H1 (cell line): ENCODE data around the gene DMBX1. TPM values are rescaled to one million over a fixed set of nuclear protein-coding genes. Genes with fewer than 3 reads are reported as not detected.
A peak's percentile ranks its signal among the peaks of the same experiment; 100 is the strongest.

ENCODE experiments used
- CTCF ChIA-PET: fragments of 300-600 bp; sonication (Branson Sonifier 250); formaldehyde crosslinking; loops from one replicate; lab custom pipeline; 2021; ENCODE audit not compliant: partially characterized antibody; lab: Charles Lee
- POLR2A ChIA-PET: fragments of 300-600 bp; sonication (Branson Sonifier 250); formaldehyde crosslinking; loops from one replicate; lab custom pipeline; 2021; ENCODE audit warnings: inconsistent platforms; ENCODE audit not compliant: partially characterized antibody; lab: Charles Lee
- DNase-seq, 2 experiments: peaks; one replicate each; pipeline versions ENCODE4 v3.0.0 to v3.0.0-alpha.2; 2010 to 2022; ENCODE audit warnings: low spot score in 2 of 2, low read depth in 1 of 2, mixed read lengths in 1 of 2
- FAIRE-seq: peaks from 2 replicates; lab custom pipeline; 2011; peaks lifted over from hg19 to GRCh38; lab: Jason Lieb, UNC
- H2AFZ ChIP-seq: 2 replicates; pipeline ENCODE4 v1.8.1; 2012; ENCODE audit warnings: low read length, inconsistent platforms
- H2AK5ac ChIP-seq: 2 replicates; pipeline ENCODE4 v1.6.1; 2013; ENCODE audit warnings: low read depth, low read length
- H2BK120ac ChIP-seq: replicated peaks from 2 replicates; pipeline ENCODE3; 2013; ENCODE audit warnings: low read depth, low read length, inconsistent platforms
- H2BK12ac ChIP-seq: 2 replicates; pipeline ENCODE4 v1.6.1; 2013; ENCODE audit warnings: low read depth, low read length
- H2BK15ac ChIP-seq: 2 replicates; pipeline ENCODE4 v1.6.1; 2013; ENCODE audit warnings: low read length
- H2BK20ac ChIP-seq: 2 replicates; pipeline ENCODE4 v1.6.1; 2013; ENCODE audit warnings: low read length
- H2BK5ac ChIP-seq: 2 replicates; pipeline ENCODE4 v1.6.1; 2013; ENCODE audit warnings: low read depth, low read length
- H3K14ac ChIP-seq: 2 replicates; pipeline ENCODE4 v1.6.1; 2013; ENCODE audit warnings: inconsistent platforms; ENCODE audit not compliant: insufficient read length
- H3K18ac ChIP-seq: 2 replicates; pipeline ENCODE4 v1.6.1; 2013; ENCODE audit warnings: low read length; ENCODE audit errors: extremely low read depth
- H3K23ac ChIP-seq: 2 replicates; pipeline ENCODE4 v1.6.1; 2013; ENCODE audit warnings: inconsistent platforms; ENCODE audit not compliant: insufficient read length
- H3K23me2 ChIP-seq: 2 replicates; pipeline ENCODE4 v1.6.1; 2013; ENCODE audit warnings: low read depth, low read length
- H3K27ac ChIP-seq: 2 replicates; pipeline ENCODE4 v1.6.1; 2011; ENCODE audit warnings: low read depth, low read length, inconsistent platforms
- H3K27me3 ChIP-seq, 4 experiments: replicated peaks in 1 of 4; 1 replicate in 1 of 4; 2 replicates in 3 of 4; pipeline versions ENCODE4 v1.6.1 to v1.8.1; 2011 to 2013; ENCODE audit warnings: low read length in 3 of 4, mild to moderate bottlenecking in 3 of 4, inconsistent platforms in 2 of 4, mixed read lengths in 2 of 4, moderate library complexity in 1 of 4; ENCODE audit not compliant: control insufficient read depth in 3 of 4, insufficient read depth in 3 of 4; ENCODE audit errors: extremely low read depth in 1 of 4
- H3K36me3 ChIP-seq, 4 experiments: 2 replicates each; pipeline versions ENCODE4 v1.6.1 to v1.8.1; 2011 to 2013; ENCODE audit warnings: mild to moderate bottlenecking in 4 of 4, low read length in 3 of 4, moderate library complexity in 2 of 4, control low read depth in 1 of 4, inconsistent platforms in 1 of 4; ENCODE audit not compliant: insufficient read depth in 4 of 4, control insufficient read depth in 2 of 4
- H3K4ac ChIP-seq: replicated peaks from 2 replicates; pipeline ENCODE3; 2013; ENCODE audit warnings: low read length, low read depth, mixed read lengths, inconsistent platforms; ENCODE audit not compliant: insufficient read length
- H3K4me1 ChIP-seq, 4 experiments: replicated peaks in 1 of 4; 1 replicate in 1 of 4; 2 replicates in 3 of 4; pipeline versions ENCODE4 v1.6.1 to v1.8.1; 2011 to 2013; ENCODE audit warnings: low read length in 3 of 4, inconsistent platforms in 2 of 4, mixed read lengths in 1 of 4; ENCODE audit not compliant: insufficient read depth in 4 of 4, control insufficient read depth in 3 of 4
- H3K4me2 ChIP-seq, 2 experiments: 2 replicates each; pipeline versions ENCODE4 v1.6.1 to v1.8.1; 2011 to 2013; ENCODE audit warnings: low read depth in 2 of 2, low read length in 2 of 2, control low read depth in 1 of 2, inconsistent platforms in 1 of 2, mild to moderate bottlenecking in 1 of 2; ENCODE audit not compliant: insufficient read depth in 1 of 2
- H3K4me3 ChIP-seq, 4 experiments: fragments of 200-600, 300-600 bp in 1 of 4; sonication (generic), shearing (Covaris generic), sonication (Bioruptor Twin) in 1 of 4; 2 replicates each; pipeline versions ENCODE4 v1.5.1 to v1.8.1; 2011 to 2016; ENCODE audit warnings: low read length in 4 of 4, low read depth in 3 of 4, control low read depth in 2 of 4, inconsistent platforms in 2 of 4, mild to moderate bottlenecking in 2 of 4, mixed read lengths in 1 of 4, moderate library complexity in 1 of 4; ENCODE audit not compliant: insufficient read depth in 2 of 4; ENCODE audit errors: extremely low read depth in 1 of 4
- H3K56ac ChIP-seq: replicated peaks from 2 replicates; pipeline ENCODE3; 2013; ENCODE audit warnings: low read depth, mild to moderate bottlenecking, mixed read lengths, low read length, inconsistent platforms; ENCODE audit not compliant: insufficient read length
- H3K79me1 ChIP-seq: 2 replicates; pipeline ENCODE4 v1.6.1; 2013; ENCODE audit warnings: low read depth, low read length, control low read depth
- H3K79me2 ChIP-seq, 2 experiments: 2 replicates each; pipeline versions ENCODE4 v1.6.1 to v1.8.1; 2012 to 2013; ENCODE audit warnings: low read length in 2 of 2, mild to moderate bottlenecking in 2 of 2, inconsistent platforms in 1 of 2; ENCODE audit not compliant: insufficient read depth in 2 of 2, control insufficient read depth in 1 of 2
- H3K9ac ChIP-seq, 4 experiments: replicated peaks in 1 of 4; 1 replicate in 1 of 4; 2 replicates in 3 of 4; pipeline versions ENCODE4 v1.6.1 to v1.8.1; 2011 to 2013; ENCODE audit warnings: low read depth in 3 of 4, low read length in 3 of 4, control low read depth in 2 of 4, mild to moderate bottlenecking in 2 of 4, moderate library complexity in 2 of 4, inconsistent platforms in 1 of 4; ENCODE audit errors: extremely low read depth in 1 of 4
- H3K9me3 ChIP-seq, 2 experiments: 2 replicates each; pipeline versions ENCODE4 v1.6.1 to v1.8.1; 2012 to 2013; ENCODE audit warnings: mild to moderate bottlenecking in 2 of 2, moderate library complexity in 2 of 2, control low read depth in 1 of 2, inconsistent platforms in 1 of 2, low read depth in 1 of 2, low read length in 1 of 2, mixed read lengths in 1 of 2; ENCODE audit not compliant: insufficient read depth in 2 of 2
- H4K20me1 ChIP-seq, 2 experiments: replicated peaks in 1 of 2; 2 replicates each; pipeline versions ENCODE3 to v1.8.1; 2011 to 2013; ENCODE audit warnings: inconsistent platforms in 2 of 2, low read length in 2 of 2, mild to moderate bottlenecking in 1 of 2; ENCODE audit not compliant: insufficient read depth in 2 of 2, control insufficient read depth in 1 of 2
- H4K5ac ChIP-seq: 2 replicates; pipeline ENCODE4 v1.6.1; 2013; ENCODE audit warnings: low read length, low read depth, mixed read lengths, inconsistent platforms; ENCODE audit not compliant: insufficient read length
- H4K8ac ChIP-seq: 2 replicates; pipeline ENCODE4 v1.8.0; 2013; ENCODE audit warnings: mild to moderate bottlenecking, moderate library complexity, low read length, inconsistent platforms; ENCODE audit not compliant: insufficient read depth; ENCODE audit errors: extremely low read depth
- H4K91ac ChIP-seq: replicated peaks from 2 replicates; pipeline ENCODE3; 2013; ENCODE audit warnings: low read length, mixed read lengths, inconsistent platforms; ENCODE audit not compliant: insufficient read length
- CTBP2 ChIP-seq: IDR thresholded peaks from 2 replicates; pipeline ENCODE4 v1.7.0; 2011; ENCODE audit warnings: borderline replicate concordance, mild to moderate bottlenecking, moderate library complexity, mixed read lengths, low read length; ENCODE audit not compliant: insufficient read depth, insufficient read length
- SAP30 ChIP-seq: fragments of 300-600 bp; sonication (generic); IDR thresholded peaks from 2 replicates; pipeline ENCODE4 v1.7.1; 2012; ENCODE audit warnings: low read length, moderate library complexity, mild to moderate bottlenecking, inconsistent platforms; ENCODE audit not compliant: insufficient read depth, insufficient replicate concordance
- WGBS, 2 experiments: shearing (Covaris generic) in 1 of 2; methylation state at CpG; one replicate each; pipeline versions ENCODE4 v1.1.6 to v1.1.7; 2013 to 2015; ENCODE audit warnings: low lambda C conversion rate in 2 of 2, mixed read lengths in 2 of 2, inconsistent platforms in 1 of 2, low coverage in 1 of 2, missing lambda C conversion rate in 1 of 2; ENCODE audit not compliant: insufficient replicate concordance in 2 of 2, insufficient coverage in 1 of 2, insufficient read length in 1 of 2; ENCODE audit errors: extremely low coverage in 1 of 2, missing lambda C conversion rate in 1 of 2; 5-methylcytosine and 5-hydroxymethylcytosine counted together
- polyA plus RNA-seq, 7 experiments: library from polyadenylated mRNA; depleted of rRNA in 3 of 7; stranded (reverse) in 5 of 7; unstranded in 2 of 7; fragments of >200 nt in 5 of 7; fragments of 200-250 nt in 2 of 7; gene quantifications; 1 replicate in 5 of 7; 2 replicates in 1 of 7; 4 replicates in 1 of 7; pipeline versions ENCODE4 v1.2.1 to v1.2.3, GENCODE V29; 2011 to 2013; ENCODE audit warnings: missing spikeins in 2 of 7, mixed read lengths in 2 of 7
- total RNA-seq: library from RNA; stranded (reverse); fragmentation: NEBNext Ultra II Directional; extraction: Animal tissue kit (Norgen Biotek cat#: 25700); gene quantifications from 2 replicates; pipeline ENCODE4 v1.2.1, GENCODE V29; 2021

DMBX1 gene
- total and polyA plus RNA-seq, 2 of the 8 experiments (the other 6 are each of a cell fraction or from before 2014, with no cell fraction given) = 0.23 to 0.30 TPM

DNA sequence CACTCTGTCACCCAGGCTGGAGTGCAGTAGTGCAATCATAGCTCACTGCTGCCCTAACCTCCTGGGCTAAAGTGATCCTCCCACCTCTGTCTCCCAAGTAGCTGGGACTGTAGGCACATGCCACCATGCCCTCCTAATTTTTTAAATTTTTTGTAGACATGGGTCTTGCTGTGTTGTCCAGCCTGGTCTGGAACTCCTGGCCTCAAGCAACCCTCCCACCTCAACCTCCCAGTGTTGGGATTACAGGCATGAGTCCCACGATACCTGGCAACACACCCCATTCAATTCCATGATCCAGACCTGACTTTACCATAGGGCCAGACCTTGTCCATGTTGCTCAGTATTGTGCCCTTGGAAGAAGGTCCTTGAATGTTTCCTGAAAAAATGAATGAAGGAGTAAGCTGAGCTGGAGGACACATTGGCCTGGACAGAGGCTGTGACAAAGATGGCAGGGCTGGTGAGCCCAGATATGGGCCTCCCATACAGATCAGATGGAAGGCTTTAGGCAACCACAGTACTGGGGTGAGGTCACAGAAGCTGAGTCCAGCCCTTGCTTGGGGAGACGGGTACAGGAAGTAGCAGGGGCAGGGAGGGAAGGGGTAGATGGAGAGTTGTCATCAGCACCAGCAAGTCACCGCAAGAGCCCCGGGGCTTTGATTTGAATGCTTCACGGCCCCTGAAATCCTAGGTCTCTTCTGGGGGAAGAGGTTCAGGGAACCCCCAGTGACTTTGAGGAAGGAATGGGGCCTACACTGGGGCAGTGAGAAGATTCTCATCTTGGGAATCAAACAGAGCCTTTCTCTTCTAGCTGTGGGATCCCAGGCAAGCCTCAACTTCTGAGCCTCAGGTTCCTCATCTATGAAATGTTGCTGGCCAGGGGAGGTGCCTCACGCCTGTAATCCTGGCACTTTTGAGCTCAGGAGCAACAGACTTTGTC lies 40.1 kb upstream of the DMBX1 start:
- peaks cover 62 to 83% (median 81%) of the 10 kb centered on the region in 4 experiments for H3K27me3 ChIP-seq
- CTCF ChIA-PET = interaction anchor here (0.7 to 20.4 kb wide), 17 partner anchors 9 to 277 kb away, joined by 3 to 497 read pairs (median 5); partner anchors contain the start of gene KNCN

More for the DNA sequence above, 40.1 kb upstream of the DMBX1 start:
- no peaks in the 10 kb centered on the region for H3K79me1 ChIP-seq
- no peaks in the 10 kb centered on the region for H3K9me3 ChIP-seq
- no peak overlapping the region for H3K23ac ChIP-seq
- H2BK12ac ChIP-seq = no peak overlapping the region
- no peak overlapping the region for H2AK5ac ChIP-seq
- H2BK20ac ChIP-seq = no peak overlapping the region
- H3K9ac ChIP-seq = no peak overlapping the region
- H3K4ac ChIP-seq = no peak overlapping the region
- peaks cover 12% of the 10 kb centered on the region for H3K23me2 ChIP-seq
- no peaks in the 10 kb centered on the region for H3K79me2 ChIP-seq
- no peak overlapping the region for H2BK5ac ChIP-seq
- H3K4me3 ChIP-seq = peak overlapping the region in 1 of 4 experiments; percentile 61; a peak in 1 of 8 replicates
- no peak overlapping the region for H3K14ac ChIP-seq
- H2AFZ ChIP-seq = no peak overlapping the region
- no peak for FAIRE-seq
- TF ChIP-seq CTBP2 = no peak
- no peak for TF ChIP-seq SAP30
- no peak overlapping the region for H3K18ac ChIP-seq
- POLR2A ChIA-PET = interaction anchor here (0.7 to 3.9 kb wide), 7 partner anchors 10 to 77 kb away, joined by 3 to 20 read pairs (median 6); no protein-coding TSS in a partner anchor
- no peak overlapping the region for H3K27ac ChIP-seq
- no peak overlapping the region; the same call in 1 of the 2 replicates for H2BK15ac ChIP-seq
- H4K20me1 ChIP-seq = peaks cover 6 to 9% of the 10 kb centered on the region in 2 experiments
- DNase-seq = no peak
- no peak overlapping the region for H2BK120ac ChIP-seq
- H3K56ac ChIP-seq = no peak overlapping the region
- peaks cover 8 to 31% (median 25%) of the 10 kb centered on the region in 4 experiments for H3K4me1 ChIP-seq
- H3K36me3 ChIP-seq = no peaks in the 10 kb centered on the region
- WGBS, 2 experiments = 61% methylated on average over 6 of the region's 6 CpGs; no CpG with 5 or more reads in 1 of the 2 experiments
- no peak overlapping the region for H4K8ac ChIP-seq
- H4K91ac ChIP-seq = no peak overlapping the region
- no peak overlapping the region for H4K5ac ChIP-seq
- peak overlapping the region in 1 of 2 experiments; percentile 90; a peak in 2 of 4 replicates for H3K4me2 ChIP-seq
